ENCODE results near the gene PAK3. TPM values are rescaled to one million over a fixed set of nuclear protein-coding genes. Genes with fewer than 3 reads are reported as not detected.

The PAK3 gene
- total and polyA plus RNA-seq, 2 donors (not counting 3 experiments of a cell fraction or from before 2014, with no cell fraction given), result 0.01 to 0.15 TPM

DNA sequence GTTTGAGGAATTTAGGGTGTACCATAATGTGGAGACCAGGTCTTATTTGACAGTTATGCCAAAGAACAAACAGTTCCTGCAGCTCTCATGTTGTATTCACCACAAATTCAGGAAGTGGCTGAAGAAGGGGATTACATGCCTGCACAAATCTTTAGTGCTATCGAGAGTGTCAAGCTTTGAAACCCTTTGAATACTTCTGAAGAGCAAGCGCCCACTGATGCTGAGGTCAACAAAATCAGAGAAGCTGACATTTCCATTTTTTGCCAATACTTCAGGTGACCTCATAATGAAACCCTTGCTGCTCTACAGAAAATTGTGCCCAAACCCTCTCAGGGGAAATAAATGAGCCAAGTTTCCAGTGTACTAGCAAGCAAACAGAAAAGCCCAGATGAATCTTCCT is 28.4 kb downstream of the PAK3 start:
- no peaks in the 10 kb centered on the region for H3K4me1 ChIP-seq (ENCODE audit: control insufficient read depth, extremely low read depth, insufficient read depth, low read length)
- H3K36me3 ChIP-seq (ENCODE audit: control insufficient read depth in 2 of 2, extremely low read depth in 1 of 2, insufficient read depth in 2 of 2, low read length in 2 of 2), result no peaks in the 10 kb centered on the region
- no peak overlapping the region for H3K4me2 ChIP-seq (ENCODE audit: insufficient read depth, low read length)
- H3K4me3 ChIP-seq (replicated peaks in 1 of 3; ENCODE audit: insufficient read depth in 1 of 3, low read depth in 1 of 3, low read length in 3 of 3), result no peak overlapping the region
- intact Hi-C loops (cut with micrococcal nuclease), result no loop called here
- FAIRE-seq (no peak), DNase-seq (ENCODE audit: low read depth, low spot score) (no peak)
- H4K20me1 ChIP-seq (replicated peaks; ENCODE audit: control insufficient read depth, extremely low read depth, insufficient read depth, low read length), result no peaks in the 10 kb centered on the region
- no peak overlapping the region for H3K27ac ChIP-seq (ENCODE audit: insufficient read depth, low read depth, low read length)
- no peak overlapping the region for H2AFZ ChIP-seq (ENCODE audit: low read depth, low read length)
- H3K9ac ChIP-seq (replicated peaks; ENCODE audit: extremely low read depth, insufficient read depth, low read length), result no peak overlapping the region
- H3K27me3 ChIP-seq (ENCODE audit: control insufficient read depth in 2 of 2, insufficient read depth in 2 of 2, low read length in 2 of 2), result no peaks in the 10 kb centered on the region
- dilution Hi-C loops (cut with MboI; ENCODE audit: extremely low pct_ligation_motif_present, low sequenced_read_pairs), result no loop called here
- POLR2A ChIA-PET, result no interaction called here
- H3K9me1 ChIP-seq (replicated peaks; ENCODE audit: control insufficient read depth, extremely low read depth, insufficient read depth, low read length), result no peaks in the 10 kb centered on the region
- H3K9me3 ChIP-seq (replicated peaks; ENCODE audit: control insufficient read depth, insufficient read depth, low read length), result no peaks in the 10 kb centered on the region
- TF ChIP-seq GATA2 (IDR thresholded peaks at IDR 0.05; ENCODE audit: insufficient read depth, insufficient read length, low read depth, low read length), result no peak
- no peak for TF ChIP-seq MYC (IDR thresholded peaks at IDR 0.05; ENCODE audit: low read depth, low read length)
- TF ChIP-seq, protein P1, sequence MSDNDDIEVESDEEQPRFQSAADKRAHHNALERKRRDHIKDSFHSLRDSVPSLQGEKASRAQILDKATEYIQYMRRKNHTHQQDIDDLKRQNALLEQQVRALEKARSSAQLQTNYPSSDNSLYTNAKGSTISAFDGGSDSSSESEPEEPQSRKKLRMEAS (IDR thresholded peaks at IDR 0.05; ENCODE audit: insufficient read depth, insufficient read length), result no peak
- no peak for TF ChIP-seq POLR2A (IDR thresholded peaks at IDR 0.05; ENCODE audit: low read depth, low read length)
- TF ChIP-seq, protein P2, sequence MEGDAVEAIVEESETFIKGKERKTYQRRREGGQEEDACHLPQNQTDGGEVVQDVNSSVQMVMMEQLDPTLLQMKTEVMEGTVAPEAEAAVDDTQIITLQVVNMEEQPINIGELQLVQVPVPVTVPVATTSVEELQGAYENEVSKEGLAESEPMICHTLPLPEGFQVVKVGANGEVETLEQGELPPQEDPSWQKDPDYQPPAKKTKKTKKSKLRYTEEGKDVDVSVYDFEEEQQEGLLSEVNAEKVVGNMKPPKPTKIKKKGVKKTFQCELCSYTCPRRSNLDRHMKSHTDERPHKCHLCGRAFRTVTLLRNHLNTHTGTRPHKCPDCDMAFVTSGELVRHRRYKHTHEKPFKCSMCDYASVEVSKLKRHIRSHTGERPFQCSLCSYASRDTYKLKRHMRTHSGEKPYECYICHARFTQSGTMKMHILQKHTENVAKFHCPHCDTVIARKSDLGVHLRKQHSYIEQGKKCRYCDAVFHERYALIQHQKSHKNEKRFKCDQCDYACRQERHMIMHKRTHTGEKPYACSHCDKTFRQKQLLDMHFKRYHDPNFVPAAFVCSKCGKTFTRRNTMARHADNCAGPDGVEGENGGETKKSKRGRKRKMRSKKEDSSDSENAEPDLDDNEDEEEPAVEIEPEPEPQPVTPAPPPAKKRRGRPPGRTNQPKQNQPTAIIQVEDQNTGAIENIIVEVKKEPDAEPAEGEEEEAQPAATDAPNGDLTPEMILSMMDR (IDR thresholded peaks at IDR 0.05; ENCODE audit: extremely low read depth in 1 of 2, insufficient read depth in 1 of 2, low read depth in 1 of 2, low read length in 2 of 2), result no peak
- no peak for TF ChIP-seq JUN (IDR thresholded peaks at IDR 0.05; ENCODE audit: borderline replicate concordance, insufficient read depth, insufficient read length, low read depth)
- no peak for TF ChIP-seq EZH2 (IDR thresholded peaks at IDR 0.05; ENCODE audit: borderline replicate concordance, low read depth, low read length, severe bottlenecking)
- TF ChIP-seq FOS (IDR thresholded peaks at IDR 0.05; ENCODE audit: borderline replicate concordance, insufficient read depth, low read length), result no peak
- TF ChIP-seq POLR2AphosphoS5 (IDR thresholded peaks at IDR 0.05; ENCODE audit: insufficient read depth, low read depth, low read length), result no peak
- no peaks in the 10 kb centered on the region for H3K79me2 ChIP-seq (ENCODE audit: control insufficient read depth, insufficient read depth, low read length)
- CTCF ChIA-PET, result no interaction called here
- no TSS peak for BruUV-seq (replicated peaks)
